ENCODE results near the gene PLCB1.
"Not testable (repeated sequence)": the region's sequence is repeated elsewhere in the genome, so short reads cannot be mapped to it uniquely, and the experiment has no call there.

The PLCB1 gene

GRCh38 chr20:8373579-8373978 is 241.5 kb downstream of the PLCB1 start:
- TF ChIP-seq CTCF (conservative IDR thresholded peaks at IDR 0.05; ENCODE audit: low read depth, low read length): no peak
- Histone ChIP-seq H3K9ac (no peak overlapping the region), H3K27me3 (ENCODE audit: insufficient read depth, low read depth) (no peaks in the 10 kb centered on the region), H3K4me1 (ENCODE audit: low read depth, poor library complexity, severe bottlenecking) (no peaks in the 10 kb centered on the region), H3K4me2 (no peak overlapping the region), H3K79me2 (ENCODE audit: insufficient read depth, low read depth) (no peaks in the 10 kb centered on the region), H4K20me1 (ENCODE audit: insufficient read depth) (no peaks in the 10 kb centered on the region), H3K4me3 (IDR thresholded peaks at IDR 0.05; ENCODE audit: insufficient read depth, low read depth, low read length) (no peak overlapping the region), H3K36me3 (ENCODE audit: insufficient read depth) (no peaks in the 10 kb centered on the region), H3K27ac (no peak overlapping the region), H2AFZ (ENCODE audit: low read depth) (no peak overlapping the region)

DNA sequence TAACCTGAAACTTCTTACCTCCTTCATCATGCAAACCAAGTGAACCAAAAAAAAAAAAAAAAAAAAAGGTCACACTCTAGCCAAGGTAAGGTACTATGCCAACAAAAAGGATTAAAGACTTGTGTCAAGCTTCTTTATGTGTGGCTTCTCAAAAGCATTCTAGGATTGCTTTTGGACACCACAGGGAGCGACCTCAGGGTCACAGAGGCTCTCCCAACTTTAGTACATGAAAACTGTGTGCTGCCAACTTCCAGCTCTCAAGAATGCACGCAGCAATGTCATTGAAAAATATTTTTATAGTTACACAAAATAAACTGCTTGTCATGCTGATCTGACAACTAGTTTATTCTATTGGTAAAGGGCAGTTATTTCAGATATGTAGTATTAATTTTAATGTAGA is 243.8 kb downstream of the PLCB1 start:
- Histone ChIP-seq H3K9ac (no peak overlapping the region), H3K79me2 (ENCODE audit: insufficient read depth, low read depth) (no peaks in the 10 kb centered on the region), H2AFZ (ENCODE audit: low read depth) (no peak overlapping the region), H3K4me2 (no peak overlapping the region), H3K27me3 (ENCODE audit: insufficient read depth, low read depth) (no peaks in the 10 kb centered on the region), H4K20me1 (ENCODE audit: insufficient read depth) (no peaks in the 10 kb centered on the region), H3K4me1 (ENCODE audit: low read depth, poor library complexity, severe bottlenecking) (no peaks in the 10 kb centered on the region), H3K36me3 (ENCODE audit: insufficient read depth) (no peaks in the 10 kb centered on the region), H3K4me3 (IDR thresholded peaks at IDR 0.05; ENCODE audit: insufficient read depth, low read depth, low read length) (no peak overlapping the region), H3K27ac (no peak overlapping the region)
- TF ChIP-seq CTCF (conservative IDR thresholded peaks at IDR 0.05; ENCODE audit: low read depth, low read length): no peak

DNA sequence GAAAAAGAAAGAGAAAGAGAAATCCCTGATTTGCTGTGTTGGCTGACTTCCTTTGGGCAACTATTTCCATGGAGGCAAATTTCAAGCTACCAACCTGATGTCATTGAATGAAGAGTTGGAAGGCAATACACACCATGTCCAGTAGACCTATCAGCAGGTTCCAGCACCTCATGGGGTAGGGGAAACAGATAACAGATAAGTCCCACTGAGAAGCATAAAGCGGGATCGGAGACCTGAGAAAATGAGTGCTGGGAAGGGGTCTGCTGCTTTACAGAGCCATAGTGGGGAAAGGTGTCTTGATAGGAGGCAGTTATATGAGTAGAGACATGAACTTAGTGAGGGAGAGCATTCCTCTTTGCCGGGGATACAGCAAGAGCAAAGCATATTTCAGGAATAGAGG is 244.9 kb downstream of the PLCB1 start:
- H3K36me3 ChIP-seq (ENCODE audit: insufficient read depth): no peaks in the 10 kb centered on the region
- no peak overlapping the region for H3K9ac ChIP-seq
- H3K4me2 ChIP-seq: no peak overlapping the region
- H4K20me1 ChIP-seq (ENCODE audit: insufficient read depth): no peaks in the 10 kb centered on the region
- TF ChIP-seq CTCF (conservative IDR thresholded peaks at IDR 0.05; ENCODE audit: low read depth, low read length): no peak
- no peak overlapping the region for H3K4me3 ChIP-seq (IDR thresholded peaks at IDR 0.05; ENCODE audit: insufficient read depth, low read depth, low read length)
- no peak overlapping the region for H3K27ac ChIP-seq
- no peak overlapping the region for H2AFZ ChIP-seq (ENCODE audit: low read depth)
- H3K4me1 ChIP-seq (ENCODE audit: low read depth, poor library complexity, severe bottlenecking): no peaks in the 10 kb centered on the region
- no peaks in the 10 kb centered on the region for H3K79me2 ChIP-seq (ENCODE audit: insufficient read depth, low read depth)
- H3K27me3 ChIP-seq (ENCODE audit: insufficient read depth, low read depth): no peaks in the 10 kb centered on the region

- not testable (repeated sequence) for H3K4me2 ChIP-seq; H4K20me1 ChIP-seq (ENCODE audit: insufficient read depth); H3K4me3 ChIP-seq (IDR thresholded peaks at IDR 0.05; ENCODE audit: insufficient read depth, low read depth, low read length); H3K27me3 ChIP-seq (ENCODE audit: insufficient read depth, low read depth); H3K27ac ChIP-seq; H3K79me2 ChIP-seq (ENCODE audit: insufficient read depth, low read depth); H2AFZ ChIP-seq (ENCODE audit: low read depth); H3K9ac ChIP-seq; H3K36me3 ChIP-seq (ENCODE audit: insufficient read depth); H3K4me1 ChIP-seq (ENCODE audit: low read depth, poor library complexity, severe bottlenecking)
These were observed 247.1 kb downstream of the PLCB1 start for GRCh38 chr20:8379125-8379524.

DNA sequence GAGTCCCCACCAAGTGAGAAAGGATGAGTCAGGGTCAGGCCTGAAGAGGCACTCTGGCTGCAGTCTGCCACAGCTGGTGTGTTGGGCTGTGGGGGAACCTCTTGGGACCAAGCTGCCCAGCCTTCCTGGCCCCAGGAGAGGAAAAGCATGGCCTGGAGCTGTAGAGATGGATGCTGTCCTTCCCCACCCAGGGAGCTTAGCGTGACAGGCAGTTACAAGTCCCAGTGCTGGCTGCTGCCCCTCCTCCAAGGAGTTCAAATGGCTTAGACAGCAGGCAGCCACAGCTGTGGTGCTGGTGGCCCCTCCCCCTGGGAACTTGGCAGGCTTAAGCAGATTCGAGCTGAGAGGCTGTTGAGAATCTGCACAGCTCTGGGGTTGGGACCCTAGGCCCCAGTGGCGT is 253.2 kb downstream of the PLCB1 start:
- H3K4me1 ChIP-seq (ENCODE audit: low read depth, poor library complexity, severe bottlenecking): no peaks in the 10 kb centered on the region
- H3K9ac ChIP-seq: no peak overlapping the region

More for the DNA sequence above, 253.2 kb downstream of the PLCB1 start:
- no peaks in the 10 kb centered on the region for H3K79me2 ChIP-seq (ENCODE audit: insufficient read depth, low read depth)
- H3K4me3 ChIP-seq (IDR thresholded peaks at IDR 0.05; ENCODE audit: insufficient read depth, low read depth, low read length): no peak overlapping the region
- no peaks in the 10 kb centered on the region for H3K36me3 ChIP-seq (ENCODE audit: insufficient read depth)
- no peak overlapping the region for H2AFZ ChIP-seq (ENCODE audit: low read depth)
- no peak overlapping the region for H3K27ac ChIP-seq
- no peak overlapping the region for H3K4me2 ChIP-seq
- TF ChIP-seq CTCF (conservative IDR thresholded peaks at IDR 0.05; ENCODE audit: low read depth, low read length): no peak
- no peaks in the 10 kb centered on the region for H4K20me1 ChIP-seq (ENCODE audit: insufficient read depth)
- no peaks in the 10 kb centered on the region for H3K27me3 ChIP-seq (ENCODE audit: insufficient read depth, low read depth)

All from KMS-11 (cell line).